ENCODE data around the gene WDR6. TPM values are rescaled to one million over a fixed set of nuclear protein-coding genes. Genes with fewer than 3 reads are reported as not detected.
A peak's percentile ranks its signal among the peaks of the same experiment; 100 is the strongest.

The WDR6 gene
- total RNA-seq, 2 donors from 2014 or later, result 145 to 159 TPM

DNA sequence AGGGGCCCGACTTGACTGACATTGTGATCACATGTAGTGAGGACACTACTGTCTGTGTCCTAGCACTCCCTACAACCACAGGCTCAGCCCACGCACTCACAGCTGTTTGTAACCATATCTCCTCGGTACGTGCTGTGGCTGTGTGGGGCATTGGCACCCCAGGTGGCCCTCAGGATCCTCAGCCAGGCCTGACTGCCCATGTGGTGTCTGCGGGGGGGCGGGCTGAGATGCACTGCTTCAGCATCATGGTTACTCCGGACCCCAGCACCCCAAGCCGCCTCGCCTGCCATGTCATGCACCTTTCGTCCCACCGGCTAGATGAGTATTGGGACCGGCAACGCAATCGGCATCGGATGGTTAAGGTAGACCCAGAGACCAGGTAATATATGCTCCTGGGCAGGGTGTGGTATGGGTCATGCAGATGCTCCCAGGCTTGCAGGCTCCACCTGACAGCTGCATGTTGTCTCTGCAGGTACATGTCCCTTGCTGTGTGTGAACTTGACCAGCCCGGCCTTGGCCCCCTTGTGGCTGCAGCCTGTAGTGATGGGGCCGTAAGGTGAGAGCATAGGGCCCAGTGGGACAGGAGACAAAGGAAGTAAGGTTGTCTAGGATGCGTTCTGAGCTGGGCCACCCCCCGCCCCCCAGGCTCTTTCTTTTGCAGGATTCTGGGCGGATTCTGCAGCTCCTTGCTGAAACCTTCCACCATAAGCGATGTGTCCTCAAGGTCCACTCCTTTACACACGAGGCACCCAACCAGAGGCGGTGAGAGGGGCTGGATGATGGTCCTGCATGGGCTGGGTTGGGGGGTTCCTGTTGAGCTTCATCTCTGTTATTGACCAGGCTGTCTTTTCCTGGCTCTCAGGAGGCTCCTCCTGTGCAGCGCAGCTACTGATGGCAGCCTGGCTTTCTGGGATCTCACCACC is 6.8 kb downstream of the WDR6 start:
- no peak overlapping the region for H3K4me3 Mint-ChIP-seq
- H3K27ac Mint-ChIP-seq, result no peak overlapping the region

DNA sequence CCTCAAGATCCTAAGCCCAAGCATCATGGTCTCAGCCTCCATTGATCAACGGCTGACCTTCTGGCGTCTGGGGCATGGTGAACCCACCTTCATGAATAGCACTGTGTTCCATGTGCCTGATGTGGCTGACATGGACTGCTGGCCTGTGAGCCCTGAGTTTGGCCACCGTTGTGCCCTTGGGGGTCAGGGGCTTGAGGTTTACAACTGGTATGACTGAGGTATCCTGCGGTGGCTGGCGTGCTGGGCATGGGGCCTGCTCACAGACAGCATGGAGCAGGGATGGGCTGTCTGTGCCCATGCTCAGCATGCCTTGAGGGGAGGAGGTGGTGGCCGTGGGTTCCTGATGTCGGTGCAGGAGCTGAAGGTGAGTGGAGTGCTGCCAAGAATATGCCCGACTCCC is 7.9 kb downstream of the WDR6 start:
- DNase-seq (no peak), ATAC-seq (replicated peaks in 1 of 2) (no peak)
- Mint-ChIP-seq H3K4me1 (ENCODE audit: low read depth) (peaks cover 37% of the 10 kb centered on the region), H3K9me3 (no peaks in the 10 kb centered on the region), H3K27ac (peak overlapping the region; percentile 55), H3K27me3 (ENCODE audit: low read depth) (no peaks in the 10 kb centered on the region), H3K4me3 (no peak overlapping the region), H3K36me3 (ENCODE audit: insufficient read depth in 2 of 2) (peaks cover 4 to 7% of the 10 kb centered on the region in 2 donors)

More for the DNA sequence above, 6.8 kb downstream of the WDR6 start:
- Mint-ChIP-seq H3K9me3 (no peaks in the 10 kb centered on the region), H3K4me1 (ENCODE audit: low read depth) (peaks cover 33% of the 10 kb centered on the region), H3K27me3 (ENCODE audit: low read depth) (no peaks in the 10 kb centered on the region), H3K36me3 (ENCODE audit: insufficient read depth in 2 of 2) (peaks cover 4 to 7% of the 10 kb centered on the region in 2 donors)
- peak; percentile 20 to 23 for ATAC-seq (replicated peaks in 1 of 2)
- DNase-seq, result peak; percentile 58 to 64

DNA sequence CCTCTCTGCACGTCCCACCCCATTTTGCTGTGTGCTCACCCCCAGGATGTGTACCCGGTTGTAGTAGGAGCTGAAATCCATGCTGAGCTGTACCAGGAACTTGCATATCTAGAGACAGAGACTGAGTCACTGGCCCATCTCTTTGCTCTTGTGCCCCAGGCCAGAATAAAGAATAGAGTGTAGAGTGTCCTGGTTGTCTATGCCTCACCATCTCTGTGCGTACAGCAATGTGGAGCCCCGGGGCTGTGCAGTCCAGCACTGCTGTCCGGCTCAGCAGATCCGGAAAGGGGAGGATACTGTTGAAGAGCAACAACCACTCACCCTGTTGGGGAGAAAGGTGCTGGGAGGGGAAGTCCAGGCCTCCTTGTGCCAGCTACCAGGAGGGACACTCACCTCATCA is 8.6 kb downstream of the WDR6 start:
- no peak overlapping the region for H3K27ac Mint-ChIP-seq
- no peaks in the 10 kb centered on the region for H3K27me3 Mint-ChIP-seq (ENCODE audit: low read depth)
- H3K4me1 Mint-ChIP-seq (ENCODE audit: low read depth), result peaks cover 39% of the 10 kb centered on the region
- no peaks in the 10 kb centered on the region for H3K9me3 Mint-ChIP-seq
- no peak overlapping the region for H3K4me3 Mint-ChIP-seq
- DNase-seq (no peak), ATAC-seq (replicated peaks in 1 of 2) (no peak)
- H3K36me3 Mint-ChIP-seq (ENCODE audit: insufficient read depth in 2 of 2), result peaks cover 4 to 7% of the 10 kb centered on the region in 2 donors

- Mint-ChIP-seq H3K9me3 (no peaks in the 10 kb centered on the region), H3K4me3 (peak overlapping the region; percentile 91 to 94), H3K27me3 (ENCODE audit: low read depth) (no peaks in the 10 kb centered on the region), H3K4me1 (ENCODE audit: low read depth) (peaks cover 43% of the 10 kb centered on the region), H3K27ac (no peak overlapping the region), H3K36me3 (ENCODE audit: insufficient read depth in 2 of 2) (peaks cover 7 to 9% of the 10 kb centered on the region in 2 donors)
- no peak for ATAC-seq (replicated peaks in 1 of 2)
- no peak for DNase-seq
Observed at GRCh38 chr3:49016414-49017228, 9.4 kb downstream of the WDR6 start.

- no peaks in the 10 kb centered on the region for H3K27me3 Mint-ChIP-seq (ENCODE audit: low read depth)
- H3K4me3 Mint-ChIP-seq, result peak overlapping the region; percentile 91 to 94
- H3K27ac Mint-ChIP-seq, result no peak overlapping the region
- DNase-seq, result no peak
- H3K9me3 Mint-ChIP-seq, result no peaks in the 10 kb centered on the region
- peaks cover 6% of the 10 kb centered on the region in 2 donors for H3K36me3 Mint-ChIP-seq (ENCODE audit: insufficient read depth in 2 of 2)
- ATAC-seq (replicated peaks in 1 of 2), result no peak
- peaks cover 37% of the 10 kb centered on the region for H3K4me1 Mint-ChIP-seq (ENCODE audit: low read depth)
Observed at GRCh38 chr3:49017229-49017970, 10.2 kb downstream of the WDR6 start.

GRCh38 chr3:49017971-49018706 is 10.9 kb downstream of the WDR6 start, which contains the start of gene DALRD3:
Gene DALRD3 (minus strand): TSS chr3:49018580. CDS start chr3:49018564, 16 bp downstream.
- DNase-seq (peak; percentile 76), ATAC-seq (replicated peaks in 1 of 2) (peak; percentile 9 to 14)
- no peaks in the 10 kb centered on the region for H3K27me3 Mint-ChIP-seq (ENCODE audit: low read depth)
- H3K36me3 Mint-ChIP-seq (ENCODE audit: insufficient read depth in 2 of 2), result peaks cover 7 to 10% of the 10 kb centered on the region in 2 donors
- peak within 1 kb of the TSS; percentile 91 to 94 for H3K4me3 Mint-ChIP-seq
- H3K4me1 Mint-ChIP-seq (ENCODE audit: low read depth), result peaks cover 44% of the 10 kb centered on the region
- peak within 1 kb of the TSS; percentile 85 for H3K27ac Mint-ChIP-seq
- no peaks in the 10 kb centered on the region for H3K9me3 Mint-ChIP-seq

- peak overlapping the region; percentile 85 for H3K27ac Mint-ChIP-seq
- DNase-seq (no peak), ATAC-seq (replicated peaks in 1 of 2) (no peak)
- peaks cover 50% of the 10 kb centered on the region for H3K4me1 Mint-ChIP-seq (ENCODE audit: low read depth)
- H3K9me3 Mint-ChIP-seq, result no peaks in the 10 kb centered on the region
- H3K27me3 Mint-ChIP-seq (ENCODE audit: low read depth), result no peaks in the 10 kb centered on the region
- H3K36me3 Mint-ChIP-seq (ENCODE audit: insufficient read depth in 2 of 2), result peaks cover 10 to 12% of the 10 kb centered on the region in 2 donors
- peak overlapping the region; percentile 91 to 94 for H3K4me3 Mint-ChIP-seq
Observed at GRCh38 chr3:49018707-49019006, 11.5 kb downstream of the WDR6 start.

- no peak for DNase-seq
- Mint-ChIP-seq H3K36me3 (ENCODE audit: insufficient read depth in 2 of 2) (peaks cover 8 to 19% of the 10 kb centered on the region in 2 donors), H3K9me3 (no peaks in the 10 kb centered on the region), H3K4me1 (ENCODE audit: low read depth) (peaks cover 59% of the 10 kb centered on the region), H3K27me3 (ENCODE audit: low read depth) (no peaks in the 10 kb centered on the region), H3K27ac (peak overlapping the region; percentile 94), H3K4me3 (peak overlapping the region; percentile 91 to 94)
- ATAC-seq (replicated peaks in 1 of 2), result no peak
Observed at GRCh38 chr3:49019941-49020329, 12.7 kb downstream of the WDR6 start.

DNA sequence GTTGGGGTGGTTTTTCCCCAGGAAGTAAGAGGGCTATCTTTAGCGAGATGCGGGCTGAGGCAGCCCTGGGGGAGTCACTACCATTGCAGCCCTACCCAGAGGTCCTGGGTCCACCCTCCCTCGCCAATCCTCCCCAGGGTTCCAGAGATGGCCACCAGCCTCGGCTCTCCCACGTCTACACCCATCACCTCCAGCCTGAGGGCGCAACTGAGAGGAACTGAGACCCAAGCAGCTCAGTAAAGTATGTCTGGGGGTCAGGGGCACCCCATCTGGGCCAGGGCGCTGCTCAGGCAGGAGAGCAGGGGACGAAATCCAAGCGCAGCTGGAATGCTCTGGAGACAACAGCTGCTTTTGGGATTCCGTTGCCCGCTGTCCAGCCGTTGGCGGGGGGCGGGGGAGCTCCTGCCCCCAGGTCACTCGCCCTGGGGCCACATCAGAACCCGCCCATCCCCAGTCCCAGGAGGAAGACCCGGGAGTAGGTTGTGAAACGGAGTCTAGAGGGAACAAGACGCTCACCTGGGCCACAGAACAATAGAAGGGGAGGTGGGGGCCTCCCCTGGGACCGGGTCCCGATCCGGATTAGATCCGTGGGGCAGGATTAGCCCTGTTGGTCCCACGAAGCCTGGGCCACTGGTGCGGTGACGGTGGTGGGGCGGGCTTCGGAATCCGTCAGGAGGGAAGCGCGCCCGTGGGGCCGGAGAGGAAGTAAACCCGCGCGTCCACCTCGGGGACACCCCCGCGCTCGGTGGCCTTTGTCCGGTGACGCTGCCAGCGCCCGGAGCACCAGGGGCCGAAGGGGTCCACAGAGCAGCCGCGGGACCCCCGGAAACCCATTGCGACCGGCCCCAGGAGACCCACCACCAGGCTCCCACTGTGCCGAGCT is 13.4 kb downstream of the WDR6 start:
- peaks cover 57% of the 10 kb centered on the region for H3K4me1 Mint-ChIP-seq (ENCODE audit: low read depth)
- H3K4me3 Mint-ChIP-seq, result peak overlapping the region; percentile 91 to 94
- DNase-seq (peak; percentile 45 to 60), ATAC-seq (replicated peaks in 1 of 2) (peak in 1 of 2 donors; percentile 1)
- no peaks in the 10 kb centered on the region for H3K27me3 Mint-ChIP-seq (ENCODE audit: low read depth)
- H3K27ac Mint-ChIP-seq, result peak overlapping the region; percentile 94
- no peaks in the 10 kb centered on the region for H3K9me3 Mint-ChIP-seq
- peaks cover 10 to 18% of the 10 kb centered on the region in 2 donors for H3K36me3 Mint-ChIP-seq (ENCODE audit: insufficient read depth in 2 of 2)

- peaks cover 65% of the 10 kb centered on the region for H3K4me1 Mint-ChIP-seq (ENCODE audit: low read depth)
- peak; percentile 70 to 74 for ATAC-seq (replicated peaks in 1 of 2)
Observed at GRCh38 chr3:49021213-49021812, 14.1 kb downstream of the WDR6 start.

More at GRCh38 chr3:49021213-49021812, 14.1 kb downstream of the WDR6 start:
- peak overlapping the region; percentile 94 for H3K27ac Mint-ChIP-seq
- peaks cover 10 to 21% of the 10 kb centered on the region in 2 donors for H3K36me3 Mint-ChIP-seq (ENCODE audit: insufficient read depth in 2 of 2)
- no peaks in the 10 kb centered on the region for H3K27me3 Mint-ChIP-seq (ENCODE audit: low read depth)
- H3K9me3 Mint-ChIP-seq, result no peaks in the 10 kb centered on the region
- peak overlapping the region; percentile 91 to 94 for H3K4me3 Mint-ChIP-seq
- DNase-seq, result peak; percentile 100

Measured in activated T-cell treated with anti-CD3 and anti-CD28 coated beads, Interleukin-2, amount 50 U/mL, for 72 hours (primary cell).